Right cardiac atrium (tissue), 5 donors: ENCODE measurements around the gene BOLA2B. TPM values are rescaled to one million over a fixed set of nuclear protein-coding genes. Genes with fewer than 3 reads are reported as not detected.

Source experiments
- polyA plus RNA-seq: library from polyadenylated mRNA; stranded (reverse); fragments of 200-250 nt; gene quantifications from one replicate; pipeline ENCODE4 v1.2.3, GENCODE V29; 2013
- total RNA-seq, 4 donors: library from RNA; stranded (reverse); fragmentation: NEBNext Ultra II Directional; extraction: Animal tissue kit (Norgen Biotek cat#: 25700); gene quantifications; one replicate each; pipeline ENCODE4 v1.2.1, GENCODE V29; 2021
- donor health status: healthy with polysubstance abuse.
- donor health status: DM: no; HTN: yes; CAD: no.
- donor health status: DM: no; HTN: no; CAD: no.
- donor health status: DM: no; HTN: yes; CAD: no; lungs with severe emphysema.
- donor health status: DM: yes; HTN: yes; CAD: no.

Gene BOLA2B
- total and polyA plus RNA-seq, 5 donors: 75.2 to 184 (median 86.7) TPM

Other genes with a start within 250 kb of the BOLA2B start
- 10 to 100 TPM; 79.7 to 90.4 (median 82.1) TPM for gene TMEM219, start 231.6 kb downstream of the BOLA2B start, total RNA-seq
- 97.4 TPM for gene TMEM219, start 231.6 kb downstream of the BOLA2B start, polyA plus RNA-seq
- 10 to 100 TPM; 37.2 to 40.1 (median 39.4) TPM for gene TAOK2, start 219.8 kb downstream of the BOLA2B start, total RNA-seq
- 38.3 TPM for gene TAOK2, start 219.8 kb downstream of the BOLA2B start, polyA plus RNA-seq
- 10 to 100 TPM; 11.6 to 21.7 (median 17.5) TPM for gene HIRIP3, start 198.0 kb downstream of the BOLA2B start, total RNA-seq
- 19.1 TPM for gene HIRIP3, start 198.0 kb downstream of the BOLA2B start, polyA plus RNA-seq
- 10 to 100 TPM; 32.7 to 44.6 (median 37.1) TPM for gene INO80E, start 197.4 kb downstream of the BOLA2B start, total RNA-seq
- 59.1 TPM for gene INO80E, start 197.4 kb downstream of the BOLA2B start, polyA plus RNA-seq
- gene DOC2A, start 182.6 kb downstream of the BOLA2B start, total RNA-seq: under 1 TPM; 0.40 to 0.59 (median 0.47) TPM
- gene DOC2A, start 182.6 kb downstream of the BOLA2B start, polyA plus RNA-seq: 0.77 TPM
- not detected for gene C16orf92, start 170.5 kb downstream of the BOLA2B start, total RNA-seq
- gene C16orf92, start 170.5 kb downstream of the BOLA2B start, polyA plus RNA-seq: not detected
- gene TLCD3B, start 162.4 kb downstream of the BOLA2B start, total RNA-seq: not detected
- gene TLCD3B, start 162.4 kb downstream of the BOLA2B start, polyA plus RNA-seq: not detected
- gene ALDOA, start 127.9 kb downstream of the BOLA2B start, total RNA-seq: 1,000 to 10,000 TPM; 2,625 to 3,581 (median 3,363) TPM
- 3,115 TPM for gene ALDOA, start 127.9 kb downstream of the BOLA2B start, polyA plus RNA-seq
- 10 to 100 TPM; 31.3 to 40.8 (median 36.0) TPM for gene PPP4C, start 117.7 kb downstream of the BOLA2B start, total RNA-seq
- gene PPP4C, start 117.7 kb downstream of the BOLA2B start, polyA plus RNA-seq: 51.8 TPM
- gene TBX6, start 101.7 kb downstream of the BOLA2B start, total RNA-seq: 1 to 10 TPM in 2 of 4 donors, under 1 TPM in 2; 0.67 to 1.2 (median 1.0) TPM
- 0.93 TPM for gene TBX6, start 101.7 kb downstream of the BOLA2B start, polyA plus RNA-seq
- 10 to 100 TPM; 54.4 to 79.2 (median 71.2) TPM for gene YPEL3, start 97.5 kb downstream of the BOLA2B start, total RNA-seq
- 118 TPM for gene YPEL3, start 97.5 kb downstream of the BOLA2B start, polyA plus RNA-seq
- gene GDPD3, start 80.1 kb downstream of the BOLA2B start, total RNA-seq: 1 to 10 TPM; 1.3 to 3.7 (median 3.2) TPM
- gene GDPD3, start 80.1 kb downstream of the BOLA2B start, polyA plus RNA-seq: 2.6 TPM
- gene MAPK3, start 70.4 kb downstream of the BOLA2B start, total RNA-seq: 10 to 100 TPM; 55.9 to 67.8 (median 64.3) TPM
- 78.1 TPM for gene MAPK3, start 70.4 kb downstream of the BOLA2B start, polyA plus RNA-seq
- 10 to 100 TPM; 10.3 to 22.4 (median 14.6) TPM for gene CORO1A, start 10.1 kb downstream of the BOLA2B start, total RNA-seq
- 7.3 TPM for gene CORO1A, start 10.1 kb downstream of the BOLA2B start, polyA plus RNA-seq
- 10 to 100 TPM in 2 of 4 donors, 1 to 10 TPM in 2; 8.9 to 20.8 (median 13.9) TPM for gene SLX1A, start 209 bp upstream of the BOLA2B start, total RNA-seq
- 24.6 TPM for gene SLX1A, start 209 bp upstream of the BOLA2B start, polyA plus RNA-seq
- gene SULT1A3, start 5.6 kb upstream of the BOLA2B start, total RNA-seq: 10 to 100 TPM in 3 of 4 donors, 1 to 10 TPM in 1; 9.6 to 14.0 (median 10.8) TPM
- gene SULT1A3, start 5.6 kb upstream of the BOLA2B start, polyA plus RNA-seq: 10.0 TPM
- gene NPIPB13, start 54.8 kb upstream of the BOLA2B start, total RNA-seq: 1 to 10 TPM; 3.1 to 5.3 (median 4.3) TPM
- 2.0 TPM for gene NPIPB13, start 54.8 kb upstream of the BOLA2B start, polyA plus RNA-seq
- 10 to 100 TPM; 43.0 to 50.9 (median 45.1) TPM for gene CD2BP2, start 161.6 kb upstream of the BOLA2B start, total RNA-seq
- 31.8 TPM for gene CD2BP2, start 161.6 kb upstream of the BOLA2B start, polyA plus RNA-seq
- gene TBC1D10B, start 176.8 kb upstream of the BOLA2B start, total RNA-seq: 10 to 100 TPM; 23.4 to 27.7 (median 25.4) TPM
- gene TBC1D10B, start 176.8 kb upstream of the BOLA2B start, polyA plus RNA-seq: 19.1 TPM
- under 1 TPM in 2 of 4 donors, not detected in 2; 0.35 to 0.94 TPM for gene MYL11, start 181.1 kb upstream of the BOLA2B start, total RNA-seq
- gene MYL11, start 181.1 kb upstream of the BOLA2B start, polyA plus RNA-seq: 0.86 TPM
- 1 to 10 TPM; 1.1 to 3.6 (median 2.7) TPM for gene SEPTIN1, start 188.9 kb upstream of the BOLA2B start, total RNA-seq
- gene SEPTIN1, start 188.9 kb upstream of the BOLA2B start, polyA plus RNA-seq: 1.6 TPM
- 1 to 10 TPM; 6.2 to 8.0 (median 7.5) TPM for gene ZNF48, start 201.8 kb upstream of the BOLA2B start, total RNA-seq
- 3.6 TPM for gene ZNF48, start 201.8 kb upstream of the BOLA2B start, polyA plus RNA-seq
- gene ZNF771, start 213.9 kb upstream of the BOLA2B start, total RNA-seq: 10 to 100 TPM in 1 of 4 donors, 1 to 10 TPM in 3; 4.4 to 11.9 (median 7.0) TPM
- gene ZNF771, start 213.9 kb upstream of the BOLA2B start, polyA plus RNA-seq: 5.0 TPM
- 10 to 100 TPM; 26.9 to 46.2 (median 30.5) TPM for gene DCTPP1, start 236.4 kb upstream of the BOLA2B start, total RNA-seq
- 20.9 TPM for gene DCTPP1, start 236.4 kb upstream of the BOLA2B start, polyA plus RNA-seq